ENCODE results near the gene KCNQ4.

DNA sequence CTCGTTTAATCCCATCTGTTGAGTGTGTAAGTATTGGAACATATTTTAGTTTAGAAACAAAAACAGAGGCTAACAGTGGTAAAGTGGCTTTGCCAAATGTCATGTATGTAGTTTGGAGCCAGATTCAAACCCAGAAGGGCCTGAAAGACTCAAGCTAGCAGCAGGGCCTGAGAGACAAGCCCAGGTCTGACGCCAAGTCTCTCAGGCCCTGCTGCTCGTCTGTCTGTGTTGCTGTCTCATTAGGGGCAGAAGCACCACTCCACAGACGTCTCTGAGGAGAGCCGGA lies 70.2 kb downstream of the KCNQ4 start:
- TF ChIP-seq POLR2A (IDR thresholded peaks at IDR 0.05; ENCODE audit: low read depth, low read length) (no peak), TAF1 (IDR thresholded peaks at IDR 0.05; ENCODE audit: borderline replicate concordance, low read depth, low read length) (no peak), POLR2AphosphoS5 (IDR thresholded peaks at IDR 0.05; ENCODE audit: low read depth, low read length) (no peak)

All from GM12892 (cell line).